Right cardiac atrium (tissue), 5 donors: ENCODE data around the gene JCAD. TPM values are rescaled to one million over a fixed set of nuclear protein-coding genes. Genes with fewer than 3 reads are reported as not detected.
"Not testable (repeated sequence)": the region's sequence is repeated elsewhere in the genome, so short reads cannot be mapped to it uniquely, and the experiment has no call there.

Experiments
- ATAC-seq, 2 donors: fragments of 200-7000 bp; cut with Tn5 transposase; one replicate each; pipeline versions ENCODE4 v1.8.0 to v1.9.1; 2020; ENCODE audit warnings: moderate library complexity in 2 of 2, mild to moderate bottlenecking in 1 of 2
- DNase-seq, 3 donors: peaks; one replicate each; pipeline ENCODE4 v3.0.0-alpha.2; 2020
- H3K27ac ChIP-seq: one replicate; pipeline ENCODE4 v1.5.1; 2013; ENCODE audit warnings: mild to moderate bottlenecking, low read length, control low read depth, moderate library complexity
- H3K27me3 ChIP-seq: one replicate; pipeline ENCODE4 v1.6.1; 2013; ENCODE audit not compliant: control insufficient read depth, insufficient read depth
- H3K4me1 ChIP-seq: one replicate; pipeline ENCODE4 v1.6.1; 2013; ENCODE audit warnings: low read length; ENCODE audit not compliant: control insufficient read depth, insufficient read depth
- H3K4me3 ChIP-seq: one replicate; pipeline ENCODE4 v1.5.1; 2013; ENCODE audit warnings: low read length, control low read depth
- H3K9me3 ChIP-seq: one replicate; pipeline ENCODE4 v1.6.1; 2013; ENCODE audit warnings: low read length; ENCODE audit not compliant: control insufficient read depth
- WGBS: extraction: QIAGEN DNeasy Blood & Tissue Kit; methylation state at CpG from one replicate; pipeline ENCODE4 v1.1.7; 2013; 5-methylcytosine and 5-hydroxymethylcytosine counted together
- intact Hi-C, 4 donors: fragments of 100-400 bp; cut with DNase I; formaldehyde crosslinking; loops; one replicate each; pipeline versions ENCODE4 v1.11.0 to v1.14.0; 2022 to 2023
- long read RNA-seq, 4 donors: library from polyadenylated mRNA; unstranded; transcript quantifications; one replicate each; pipeline ENCODE4 v2.0.0, GENCODE V29; 2020 to 2021
- polyA plus RNA-seq: library from polyadenylated mRNA; stranded (reverse); fragments of 200-250 nt; gene quantifications from one replicate; pipeline ENCODE4 v1.2.3, GENCODE V29; 2013
- total RNA-seq, 4 donors: library from RNA; stranded (reverse); fragmentation: NEBNext Ultra II Directional; extraction: Animal tissue kit (Norgen Biotek cat#: 25700); gene quantifications; one replicate each; pipeline ENCODE4 v1.2.1, GENCODE V29; 2021
- donor health status: healthy with polysubstance abuse.
- donor health status: DM: no; HTN: yes; CAD: no.
- donor health status: DM: no; HTN: no; CAD: no.
- donor health status: DM: no; HTN: yes; CAD: no; lungs with severe emphysema.
- donor health status: DM: yes; HTN: yes; CAD: no.

Gene JCAD
- 10 to 100 TPM; 29.2 to 76.7 (median 39.8) TPM for total RNA-seq
- 17.6 TPM for polyA plus RNA-seq
- long read RNA-seq, donor 1, full-length matches to known transcripts, result 3 of 27 reads
- long read RNA-seq, donor 1, partial matches to known transcripts, result 12 of 27 reads
- long read RNA-seq, donor 1, other reads (novel, unspliced or antisense), result 12 of 27 reads
- long read RNA-seq, donor 2, full-length matches to known transcripts, result 1 of 6 reads
- long read RNA-seq, donor 2, partial matches to known transcripts, result 4 of 6 reads
- long read RNA-seq, donor 2, other reads (novel, unspliced or antisense), result 1 of 6 reads
- long read RNA-seq, donor 3, full-length matches to known transcripts, result 5 of 95 reads
- long read RNA-seq, donor 3, partial matches to known transcripts, result 30 of 95 reads
- long read RNA-seq, donor 3, other reads (novel, unspliced or antisense), result 60 of 95 reads
- long read RNA-seq, donor 4, full-length matches to known transcripts, result 1 of 6 reads
- long read RNA-seq, donor 4, partial matches to known transcripts, result 2 of 6 reads
- long read RNA-seq, donor 4, other reads (novel, unspliced or antisense), result 3 of 6 reads

GRCh38 chr10:30059209-30060107 is at the start of gene JCAD:
Gene JCAD (minus strand): TSS chr10:30059586. CDS start chr10:30047812, 11,774 bp downstream.
- Histone ChIP-seq H3K9me3 (no peaks in the 10 kb centered on the region), H3K4me1 (peaks cover 7% of the 10 kb centered on the region)

GRCh38 chr10:30106987-30107386 is 47.6 kb upstream of the JCAD start:
- Histone ChIP-seq H3K27me3 (no peaks in the 10 kb centered on the region), H3K9me3 (no peaks in the 10 kb centered on the region), H3K4me1 (peaks cover 2% of the 10 kb centered on the region), H3K27ac (no peak overlapping the region), H3K4me3 (no peak overlapping the region)
- no peak for ATAC-seq
- WGBS, result 88% methylated on average over 5 of the region's 5 CpGs
- DNase-seq, result no peak
- intact Hi-C loops, result no loop called here

More at GRCh38 chr10:30059209-30060107, at the start of gene JCAD:
- ATAC-seq, result peak; percentile 89 to 92
- H3K4me3 ChIP-seq, result peak within 1 kb of the TSS; percentile 91
- DNase-seq, result peak; percentile 83 to 95 (median 94)
- 4% methylated on average over 66 of the region's 66 CpGs for WGBS
- intact Hi-C loops, result loop anchor here in 1 of 4 donors (10.0 kb wide), 1 partner anchor 125 kb away; no protein-coding TSS in a partner anchor
- H3K27ac ChIP-seq, result peak within 1 kb of the TSS; percentile 85
- no peaks in the 10 kb centered on the region for H3K27me3 ChIP-seq

GRCh38 chr10:30103595-30104320 is 44.4 kb upstream of the JCAD start:
- ATAC-seq (no peak), DNase-seq (peak in 2 of 3 donors; percentile 28 to 50)
- no peaks in the 10 kb centered on the region for H3K9me3 ChIP-seq
- WGBS, result 70% methylated on average over 7 of the region's 7 CpGs
- intact Hi-C loops, result no loop called here
- H3K4me1 ChIP-seq, result no peaks in the 10 kb centered on the region
- H3K27me3 ChIP-seq, result no peaks in the 10 kb centered on the region
- no peak overlapping the region for H3K4me3 ChIP-seq
- H3K27ac ChIP-seq, result no peak overlapping the region

GRCh38 chr10:30099706-30100105 is 40.3 kb upstream of the JCAD start:
- H3K4me3 ChIP-seq, H3K27me3 ChIP-seq, H3K27ac ChIP-seq, H3K9me3 ChIP-seq, H3K4me1 ChIP-seq, DNase-seq, ATAC-seq, intact Hi-C loops: not testable (repeated sequence)
- WGBS, result 96% methylated on average over 7 of the region's 7 CpGs

- intact Hi-C loops, result no loop called here
- H3K27ac ChIP-seq, result no peak overlapping the region
- H3K27me3 ChIP-seq, result no peaks in the 10 kb centered on the region
- no peak overlapping the region for H3K4me3 ChIP-seq
- WGBS, result 90% methylated on average over 1 of the region's 1 CpG
- ATAC-seq, result no peak
- no peak for DNase-seq
- no peaks in the 10 kb centered on the region for H3K4me1 ChIP-seq
- H3K9me3 ChIP-seq, result no peaks in the 10 kb centered on the region
These were observed 39.7 kb upstream of the JCAD start for GRCh38 chr10:30099101-30099500.

- ATAC-seq (no peak), DNase-seq (no peak)
- Histone ChIP-seq H3K27me3 (no peaks in the 10 kb centered on the region), H3K4me1 (no peaks in the 10 kb centered on the region), H3K9me3 (no peaks in the 10 kb centered on the region), H3K4me3 (no peak overlapping the region), H3K27ac (no peak overlapping the region)
- intact Hi-C loops, result no loop called here
- WGBS, result 51% methylated on average over 3 of the region's 3 CpGs
These were observed 39.2 kb upstream of the JCAD start for GRCh38 chr10:30098629-30099028.

GRCh38 chr10:30096564-30096963 is 37.2 kb upstream of the JCAD start:
- Histone ChIP-seq H3K4me3 (no peak overlapping the region), H3K27me3 (no peaks in the 10 kb centered on the region), H3K9me3 (no peaks in the 10 kb centered on the region), H3K4me1 (no peaks in the 10 kb centered on the region), H3K27ac (no peak overlapping the region)
- 94% methylated on average over 4 of the region's 4 CpGs for WGBS
- DNase-seq (no peak), ATAC-seq (no peak)
- intact Hi-C loops, result no loop called here

GRCh38 chr10:30095631-30096422 is 36.4 kb upstream of the JCAD start:
- Histone ChIP-seq H3K4me1 (no peaks in the 10 kb centered on the region), H3K4me3 (no peak overlapping the region), H3K27me3 (no peaks in the 10 kb centered on the region), H3K9me3 (no peaks in the 10 kb centered on the region), H3K27ac (no peak overlapping the region)
- no peak for ATAC-seq
- DNase-seq, result peak in 1 of 3 donors; percentile 50
- intact Hi-C loops, result no loop called here
- 87% methylated on average over 6 of the region's 6 CpGs for WGBS

- DNase-seq, result no peak
- no peak overlapping the region for H3K4me3 ChIP-seq
- H3K4me1 ChIP-seq, result no peaks in the 10 kb centered on the region
- no peak overlapping the region for H3K27ac ChIP-seq
- 87% methylated on average over 5 of the region's 5 CpGs for WGBS
- no peak for ATAC-seq
- intact Hi-C loops, result no loop called here
- H3K9me3 ChIP-seq, result no peaks in the 10 kb centered on the region
- H3K27me3 ChIP-seq, result no peaks in the 10 kb centered on the region
These were observed 35.2 kb upstream of the JCAD start for GRCh38 chr10:30094601-30095000.
